Measurements from ENCODE around the gene C6orf62.

DNA sequence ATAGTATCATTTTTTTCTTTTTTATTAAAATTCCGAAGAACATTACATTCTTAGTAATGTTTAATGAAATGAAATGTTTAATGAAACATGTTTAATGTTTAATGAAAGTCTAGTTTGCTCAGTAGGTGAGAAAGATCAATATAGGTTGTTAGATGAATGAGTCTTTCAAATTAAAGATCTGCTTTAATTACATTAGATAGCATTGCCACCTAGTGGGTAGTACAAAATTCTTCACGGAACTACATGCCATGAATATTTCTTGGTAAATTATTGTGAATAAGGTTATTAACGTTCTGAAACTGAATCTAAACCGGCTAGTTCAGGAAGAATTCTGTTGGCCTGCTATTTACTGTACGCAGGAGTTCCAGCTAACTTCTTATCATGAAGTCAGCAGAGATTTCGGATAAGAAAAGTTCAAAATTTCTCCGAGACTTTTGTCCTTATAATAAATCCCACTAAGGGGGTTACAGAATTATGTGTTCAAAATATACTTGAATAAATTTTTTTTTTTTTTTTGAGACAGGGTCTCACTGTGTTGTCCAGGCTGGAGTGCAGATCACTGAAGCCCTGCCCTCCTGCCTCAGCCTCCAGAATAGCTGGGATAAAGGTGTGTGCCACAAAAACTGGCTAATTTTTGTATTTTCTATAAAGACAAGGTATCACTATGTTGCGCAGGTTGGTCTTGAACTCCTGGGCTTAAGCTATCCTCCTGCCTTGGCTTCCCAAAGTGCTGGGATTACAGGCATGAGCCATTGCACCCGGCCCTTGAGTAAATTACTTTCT is 47.9 kb upstream of the C6orf62 start:
- TF ChIP-seq, protein P1, sequence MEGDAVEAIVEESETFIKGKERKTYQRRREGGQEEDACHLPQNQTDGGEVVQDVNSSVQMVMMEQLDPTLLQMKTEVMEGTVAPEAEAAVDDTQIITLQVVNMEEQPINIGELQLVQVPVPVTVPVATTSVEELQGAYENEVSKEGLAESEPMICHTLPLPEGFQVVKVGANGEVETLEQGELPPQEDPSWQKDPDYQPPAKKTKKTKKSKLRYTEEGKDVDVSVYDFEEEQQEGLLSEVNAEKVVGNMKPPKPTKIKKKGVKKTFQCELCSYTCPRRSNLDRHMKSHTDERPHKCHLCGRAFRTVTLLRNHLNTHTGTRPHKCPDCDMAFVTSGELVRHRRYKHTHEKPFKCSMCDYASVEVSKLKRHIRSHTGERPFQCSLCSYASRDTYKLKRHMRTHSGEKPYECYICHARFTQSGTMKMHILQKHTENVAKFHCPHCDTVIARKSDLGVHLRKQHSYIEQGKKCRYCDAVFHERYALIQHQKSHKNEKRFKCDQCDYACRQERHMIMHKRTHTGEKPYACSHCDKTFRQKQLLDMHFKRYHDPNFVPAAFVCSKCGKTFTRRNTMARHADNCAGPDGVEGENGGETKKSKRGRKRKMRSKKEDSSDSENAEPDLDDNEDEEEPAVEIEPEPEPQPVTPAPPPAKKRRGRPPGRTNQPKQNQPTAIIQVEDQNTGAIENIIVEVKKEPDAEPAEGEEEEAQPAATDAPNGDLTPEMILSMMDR (IDR thresholded peaks at IDR 0.05; ENCODE audit: insufficient read depth, low read length), result peak; percentile 11
- TF ChIP-seq GABPA (IDR thresholded peaks at IDR 0.05; ENCODE audit: low read depth) (no peak), POLR2AphosphoS5 (IDR thresholded peaks at IDR 0.05; ENCODE audit: low read depth) (no peak)
- TF ChIP-seq, protein P2, sequence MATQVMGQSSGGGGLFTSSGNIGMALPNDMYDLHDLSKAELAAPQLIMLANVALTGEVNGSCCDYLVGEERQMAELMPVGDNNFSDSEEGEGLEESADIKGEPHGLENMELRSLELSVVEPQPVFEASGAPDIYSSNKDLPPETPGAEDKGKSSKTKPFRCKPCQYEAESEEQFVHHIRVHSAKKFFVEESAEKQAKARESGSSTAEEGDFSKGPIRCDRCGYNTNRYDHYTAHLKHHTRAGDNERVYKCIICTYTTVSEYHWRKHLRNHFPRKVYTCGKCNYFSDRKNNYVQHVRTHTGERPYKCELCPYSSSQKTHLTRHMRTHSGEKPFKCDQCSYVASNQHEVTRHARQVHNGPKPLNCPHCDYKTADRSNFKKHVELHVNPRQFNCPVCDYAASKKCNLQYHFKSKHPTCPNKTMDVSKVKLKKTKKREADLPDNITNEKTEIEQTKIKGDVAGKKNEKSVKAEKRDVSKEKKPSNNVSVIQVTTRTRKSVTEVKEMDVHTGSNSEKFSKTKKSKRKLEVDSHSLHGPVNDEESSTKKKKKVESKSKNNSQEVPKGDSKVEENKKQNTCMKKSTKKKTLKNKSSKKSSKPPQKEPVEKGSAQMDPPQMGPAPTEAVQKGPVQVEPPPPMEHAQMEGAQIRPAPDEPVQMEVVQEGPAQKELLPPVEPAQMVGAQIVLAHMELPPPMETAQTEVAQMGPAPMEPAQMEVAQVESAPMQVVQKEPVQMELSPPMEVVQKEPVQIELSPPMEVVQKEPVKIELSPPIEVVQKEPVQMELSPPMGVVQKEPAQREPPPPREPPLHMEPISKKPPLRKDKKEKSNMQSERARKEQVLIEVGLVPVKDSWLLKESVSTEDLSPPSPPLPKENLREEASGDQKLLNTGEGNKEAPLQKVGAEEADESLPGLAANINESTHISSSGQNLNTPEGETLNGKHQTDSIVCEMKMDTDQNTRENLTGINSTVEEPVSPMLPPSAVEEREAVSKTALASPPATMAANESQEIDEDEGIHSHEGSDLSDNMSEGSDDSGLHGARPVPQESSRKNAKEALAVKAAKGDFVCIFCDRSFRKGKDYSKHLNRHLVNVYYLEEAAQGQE (IDR thresholded peaks at IDR 0.05; ENCODE audit: insufficient replicate concordance, low read depth), result no peak

Data from HL-60 (cell line).